Measurements from ENCODE around the gene PTPRD.

Gene PTPRD

DNA sequence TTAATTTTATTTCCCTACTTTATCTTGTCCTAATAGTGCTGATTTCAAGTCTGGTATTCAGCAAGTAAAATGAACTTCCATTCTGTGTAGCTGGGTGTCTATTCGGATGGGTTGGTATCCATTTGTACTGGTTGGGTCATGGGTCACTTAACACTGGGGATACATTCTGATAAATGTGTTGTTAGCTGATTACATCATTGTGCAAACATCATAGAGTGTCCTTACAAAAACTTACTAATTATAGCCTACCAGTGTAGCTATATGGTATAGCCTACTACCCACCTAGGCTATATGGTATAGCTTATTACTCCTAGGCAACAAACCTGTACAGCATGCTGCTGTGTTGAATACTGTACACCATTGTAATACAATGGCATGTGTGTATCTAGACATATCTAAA is 1439.5 kb downstream of the PTPRD start:
- DNase-seq (ENCODE audit: low read depth): no peak
- TF ChIP-seq, protein P1, sequence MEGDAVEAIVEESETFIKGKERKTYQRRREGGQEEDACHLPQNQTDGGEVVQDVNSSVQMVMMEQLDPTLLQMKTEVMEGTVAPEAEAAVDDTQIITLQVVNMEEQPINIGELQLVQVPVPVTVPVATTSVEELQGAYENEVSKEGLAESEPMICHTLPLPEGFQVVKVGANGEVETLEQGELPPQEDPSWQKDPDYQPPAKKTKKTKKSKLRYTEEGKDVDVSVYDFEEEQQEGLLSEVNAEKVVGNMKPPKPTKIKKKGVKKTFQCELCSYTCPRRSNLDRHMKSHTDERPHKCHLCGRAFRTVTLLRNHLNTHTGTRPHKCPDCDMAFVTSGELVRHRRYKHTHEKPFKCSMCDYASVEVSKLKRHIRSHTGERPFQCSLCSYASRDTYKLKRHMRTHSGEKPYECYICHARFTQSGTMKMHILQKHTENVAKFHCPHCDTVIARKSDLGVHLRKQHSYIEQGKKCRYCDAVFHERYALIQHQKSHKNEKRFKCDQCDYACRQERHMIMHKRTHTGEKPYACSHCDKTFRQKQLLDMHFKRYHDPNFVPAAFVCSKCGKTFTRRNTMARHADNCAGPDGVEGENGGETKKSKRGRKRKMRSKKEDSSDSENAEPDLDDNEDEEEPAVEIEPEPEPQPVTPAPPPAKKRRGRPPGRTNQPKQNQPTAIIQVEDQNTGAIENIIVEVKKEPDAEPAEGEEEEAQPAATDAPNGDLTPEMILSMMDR (IDR thresholded peaks at IDR 0.05; ENCODE audit: insufficient read depth, low read depth, low read length, missing control alignments): no peak

DNA sequence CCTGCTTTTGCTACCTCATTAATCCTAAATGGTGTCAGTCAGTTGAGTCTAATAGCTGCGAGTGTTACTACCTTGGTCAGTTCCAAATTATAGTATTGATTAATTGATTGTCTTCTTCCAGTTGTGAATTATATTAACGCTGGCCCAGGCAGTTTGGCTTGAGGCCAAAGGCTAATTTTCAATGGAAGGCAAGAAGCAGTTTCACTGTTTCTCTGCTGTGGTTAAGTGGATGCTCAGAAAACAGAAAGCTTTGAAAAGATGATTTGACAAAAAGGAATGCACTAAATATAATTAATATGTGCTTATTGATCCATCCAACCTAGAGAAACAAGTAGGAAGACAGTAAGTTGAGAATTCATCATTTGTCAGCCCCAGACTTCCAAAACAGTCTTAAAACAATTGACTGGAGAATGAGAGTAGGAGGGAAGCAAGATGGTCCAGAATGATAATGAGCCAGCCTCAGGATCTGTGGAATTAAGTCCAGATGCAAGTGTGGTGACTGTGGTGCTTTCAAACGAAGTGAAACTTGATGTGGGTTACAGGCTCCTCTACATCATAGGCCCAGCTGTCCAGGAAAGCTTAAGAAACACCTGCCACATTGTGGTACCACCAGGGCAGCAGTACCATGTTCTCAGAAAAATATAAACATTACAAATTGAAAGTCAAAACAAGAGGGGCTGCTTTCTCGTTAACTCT is 1442.2 kb downstream of the PTPRD start:
- TF ChIP-seq, protein P1 (IDR thresholded peaks at IDR 0.05; ENCODE audit: insufficient read depth, low read depth, low read length, missing control alignments): no peak
- H3K4me3 ChIP-seq (ENCODE audit: low read depth, low read length): no peak overlapping the region
- peak; percentile 2 for DNase-seq (ENCODE audit: low read depth)

More for the DNA sequence above, 1439.5 kb downstream of the PTPRD start:
- H3K4me3 ChIP-seq (ENCODE audit: low read depth, low read length): no peak overlapping the region

DNA sequence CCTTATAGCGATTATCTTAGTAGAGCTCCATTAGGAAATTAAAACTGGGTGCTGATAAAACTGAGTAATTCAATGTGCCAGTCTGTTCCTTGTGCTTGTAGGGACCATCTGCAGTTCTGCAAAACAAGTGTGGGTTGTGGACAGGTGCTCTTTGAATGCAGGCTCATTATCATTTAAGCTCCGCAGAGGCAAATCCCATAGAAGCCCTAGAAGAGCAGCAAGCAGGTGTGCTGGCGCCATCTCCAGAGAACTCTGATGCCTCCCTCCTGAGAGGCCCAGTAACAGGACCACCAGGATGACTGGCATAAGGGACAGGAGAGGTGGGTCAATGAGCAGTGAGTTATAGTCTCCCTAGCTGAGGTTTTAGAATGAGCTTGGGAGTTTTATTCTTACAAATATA is 1470.8 kb downstream of the PTPRD start:
- TF ChIP-seq, protein P1 (IDR thresholded peaks at IDR 0.05; ENCODE audit: insufficient read depth, low read depth, low read length, missing control alignments): no peak
- no peak for DNase-seq (ENCODE audit: low read depth)
- H3K4me3 ChIP-seq (ENCODE audit: low read depth, low read length): no peak overlapping the region

DNA sequence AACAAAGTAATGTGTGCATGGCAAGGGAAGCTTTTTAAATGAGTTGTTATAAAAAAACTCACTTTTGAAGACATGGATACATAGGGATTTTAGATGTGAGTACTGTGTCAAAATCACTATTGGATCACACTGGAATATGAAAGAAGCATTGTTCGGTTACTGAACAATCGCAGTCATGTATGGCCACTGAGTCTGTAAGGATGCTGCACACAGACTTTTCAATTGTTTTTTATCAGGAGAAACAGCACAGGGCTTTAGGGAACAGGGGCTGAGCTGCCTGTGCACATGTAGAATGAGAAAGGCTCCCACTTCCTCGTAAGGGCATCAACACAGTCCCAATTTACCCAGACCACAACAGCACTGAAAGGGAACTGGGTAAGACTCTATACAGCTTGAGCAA is 1479.3 kb downstream of the PTPRD start:
- TF ChIP-seq, protein P1 (IDR thresholded peaks at IDR 0.05; ENCODE audit: insufficient read depth, low read depth, low read length, missing control alignments): no peak
- DNase-seq (ENCODE audit: low read depth): no peak
- no peak overlapping the region for H3K4me3 ChIP-seq (ENCODE audit: low read depth, low read length)

DNA sequence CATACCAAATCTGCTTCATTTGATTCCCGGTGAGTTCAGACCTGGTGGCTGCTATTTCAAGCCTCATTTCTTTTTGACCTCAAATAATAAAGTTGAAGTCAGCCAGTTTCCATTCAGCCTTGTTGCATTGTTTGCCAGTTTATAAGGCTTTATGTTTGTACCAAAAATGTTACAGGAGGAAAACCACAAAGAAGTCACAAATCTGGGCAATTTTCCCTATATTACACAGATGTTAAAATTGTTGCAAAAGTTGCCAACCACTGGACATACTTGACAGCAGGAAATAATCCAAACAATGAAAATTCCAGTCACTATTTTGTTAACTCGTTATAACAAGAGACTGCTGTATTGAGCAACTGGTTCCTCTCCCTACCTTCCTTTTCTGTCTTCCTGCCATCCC is 1488.2 kb downstream of the PTPRD start:
- no peak for DNase-seq (ENCODE audit: low read depth)
- TF ChIP-seq, protein P1 (IDR thresholded peaks at IDR 0.05; ENCODE audit: insufficient read depth, low read depth, low read length, missing control alignments): no peak
- no peak overlapping the region for H3K4me3 ChIP-seq (ENCODE audit: low read depth, low read length)

DNA sequence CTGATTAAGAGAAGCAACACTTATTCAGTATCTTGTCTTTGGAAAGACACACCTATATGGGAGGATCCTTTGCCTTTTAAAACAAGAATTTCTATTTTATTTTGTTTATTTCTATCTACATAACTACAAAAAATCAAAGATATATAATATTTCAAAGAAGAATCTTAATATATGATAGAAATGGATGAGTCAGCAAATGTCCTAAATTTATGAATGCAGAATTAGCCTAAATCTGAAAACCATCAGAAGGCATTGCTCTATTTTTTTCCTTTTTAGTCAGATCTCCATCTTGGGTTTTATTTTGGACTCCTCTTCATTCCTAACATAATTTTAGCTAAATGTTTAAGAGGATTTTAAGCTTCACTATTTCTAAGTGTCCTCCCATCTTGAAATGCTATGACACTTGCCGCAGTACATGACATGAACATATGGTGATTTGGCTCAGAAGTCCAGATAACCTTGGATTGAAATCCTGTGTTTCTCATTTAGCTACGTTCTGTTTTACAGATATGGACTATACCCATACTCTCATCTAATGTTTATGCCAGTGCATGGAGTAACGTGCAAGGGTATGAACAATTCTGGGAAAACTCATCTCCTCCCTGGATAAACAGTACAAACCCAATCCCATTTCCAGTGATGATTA is 1490.4 kb downstream of the PTPRD start:
- TF ChIP-seq, protein P1 (IDR thresholded peaks at IDR 0.05; ENCODE audit: insufficient read depth, low read depth, low read length, missing control alignments): no peak
- no peak for DNase-seq (ENCODE audit: low read depth)
- H3K4me3 ChIP-seq (ENCODE audit: low read depth, low read length): no peak overlapping the region
